ENCODE data around the gene ZNF394. TPM values are rescaled to one million over a fixed set of nuclear protein-coding genes. Genes with fewer than 3 reads are reported as not detected.

Gene ZNF394
- polyA plus RNA-seq, 1 donor (not counting 4 experiments of a cell fraction or from before 2014, with no cell fraction given) = 10.1 TPM

DNA sequence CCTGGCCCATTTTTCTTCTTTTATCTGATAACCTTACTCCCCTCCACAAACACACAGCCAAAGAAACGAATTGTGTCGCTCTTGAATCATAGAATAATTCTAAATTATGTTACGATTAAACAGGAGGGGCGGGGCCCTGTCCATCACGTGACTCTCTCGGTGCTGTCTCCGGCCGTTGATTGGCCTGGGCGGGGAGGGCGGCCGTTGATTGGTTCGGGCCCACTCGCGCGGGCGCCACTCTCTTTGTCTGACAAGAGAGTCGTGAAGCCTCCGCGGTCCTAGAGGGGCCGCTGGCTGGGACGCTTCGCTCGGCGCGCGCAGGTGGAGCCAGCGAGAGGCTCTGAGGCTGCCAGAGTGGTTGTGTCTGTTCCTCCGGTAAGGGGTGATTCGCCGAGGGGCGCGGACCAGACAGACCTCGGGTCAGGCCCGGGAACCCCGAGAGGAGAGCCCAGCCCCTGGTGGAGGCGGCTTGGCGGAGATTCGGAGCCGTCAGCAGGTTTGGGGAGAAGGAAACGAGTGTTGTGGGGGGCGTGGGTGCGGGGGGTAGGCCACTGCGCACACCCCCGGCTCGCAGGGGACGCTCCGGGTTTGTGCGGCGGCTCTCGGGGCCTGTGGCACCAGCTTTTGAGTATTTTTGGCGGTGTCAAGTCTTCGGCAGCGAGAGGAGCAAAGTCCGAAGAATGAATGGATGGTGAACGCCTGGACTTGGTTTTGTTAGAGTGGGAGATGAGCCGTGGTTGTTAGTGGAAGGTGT is 27.3 kb downstream of the ZNF394 start, which contains the start of gene ZNF789:
ZNF789 (plus strand) TSS at position 330 of the 754 bp plus-strand sequence. CDS start 3,567 bp downstream, outside the sequence.
- H3K36me3 ChIP-seq (ENCODE audit: control insufficient read depth in 2 of 2, extremely low read depth in 1 of 2, insufficient read depth in 2 of 2, low read length in 2 of 2) = peaks cover 0 to 1% of the 10 kb centered on the region in 2 experiments
- peaks cover 42% of the 10 kb centered on the region for H3K79me2 ChIP-seq (ENCODE audit: control insufficient read depth, insufficient read depth, low read length)
- FAIRE-seq = peak; percentile 36
- H3K27ac ChIP-seq (ENCODE audit: control insufficient read depth, insufficient read depth, low read length) = peak within 1 kb of the TSS; percentile 84
- peak within 1 kb of the TSS; percentile 94 for H3K4me2 ChIP-seq (ENCODE audit: control insufficient read depth, extremely low read depth, insufficient read depth, low read depth, low read length)
- H3K9ac ChIP-seq (ENCODE audit: control insufficient read depth, extremely low read depth, insufficient read depth, low read length) = peak within 1 kb of the TSS; percentile 91
- peak within 1 kb of the TSS; percentile 91 to 100 (median 92) for H3K4me3 ChIP-seq (ENCODE audit: control insufficient read depth in 2 of 3, extremely low read depth in 1 of 3, insufficient read depth in 2 of 3, low read depth in 1 of 3, low read length in 3 of 3)
- dilution Hi-C loops (cut with MboI; ENCODE audit: extremely low pct_ligation_motif_present, low sequenced_read_pairs) = no loop called here
- no peaks in the 10 kb centered on the region for H3K9me3 ChIP-seq (ENCODE audit: control insufficient read depth, low read depth, low read length)
- peak; percentile 83 for DNase-seq (ENCODE audit: low read depth, low spot score)
- no peak for TF ChIP-seq EZH2 (IDR thresholded peaks at IDR 0.05; ENCODE audit: low read length)
- TF ChIP-seq, protein P1, sequence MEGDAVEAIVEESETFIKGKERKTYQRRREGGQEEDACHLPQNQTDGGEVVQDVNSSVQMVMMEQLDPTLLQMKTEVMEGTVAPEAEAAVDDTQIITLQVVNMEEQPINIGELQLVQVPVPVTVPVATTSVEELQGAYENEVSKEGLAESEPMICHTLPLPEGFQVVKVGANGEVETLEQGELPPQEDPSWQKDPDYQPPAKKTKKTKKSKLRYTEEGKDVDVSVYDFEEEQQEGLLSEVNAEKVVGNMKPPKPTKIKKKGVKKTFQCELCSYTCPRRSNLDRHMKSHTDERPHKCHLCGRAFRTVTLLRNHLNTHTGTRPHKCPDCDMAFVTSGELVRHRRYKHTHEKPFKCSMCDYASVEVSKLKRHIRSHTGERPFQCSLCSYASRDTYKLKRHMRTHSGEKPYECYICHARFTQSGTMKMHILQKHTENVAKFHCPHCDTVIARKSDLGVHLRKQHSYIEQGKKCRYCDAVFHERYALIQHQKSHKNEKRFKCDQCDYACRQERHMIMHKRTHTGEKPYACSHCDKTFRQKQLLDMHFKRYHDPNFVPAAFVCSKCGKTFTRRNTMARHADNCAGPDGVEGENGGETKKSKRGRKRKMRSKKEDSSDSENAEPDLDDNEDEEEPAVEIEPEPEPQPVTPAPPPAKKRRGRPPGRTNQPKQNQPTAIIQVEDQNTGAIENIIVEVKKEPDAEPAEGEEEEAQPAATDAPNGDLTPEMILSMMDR (optimal IDR thresholded peaks at IDR 0.05 in 1 of 3, IDR thresholded peaks at IDR 0.05 in 1 of 3, conservative IDR thresholded peaks at IDR 0.05 in 1 of 3; ENCODE audit: extremely low read depth in 1 of 3, insufficient read depth in 2 of 3, low read length in 3 of 3) = no peak
- H3K9me1 ChIP-seq (ENCODE audit: control insufficient read depth, extremely low read depth, insufficient read depth, low read length) = no peaks in the 10 kb centered on the region
- peak within 1 kb of the TSS; percentile 87 for H2AFZ ChIP-seq (ENCODE audit: control insufficient read depth, low read length)
- peaks cover 6% of the 10 kb centered on the region for H3K4me1 ChIP-seq (ENCODE audit: control insufficient read depth, extremely low read depth, insufficient read depth, low read length)
- no peaks in the 10 kb centered on the region for H4K20me1 ChIP-seq (ENCODE audit: control insufficient read depth, extremely low read depth, insufficient read depth, low read length)
- H3K27me3 ChIP-seq (ENCODE audit: control insufficient read depth, extremely low read depth, insufficient read depth, low read length) = no peaks in the 10 kb centered on the region

DNA sequence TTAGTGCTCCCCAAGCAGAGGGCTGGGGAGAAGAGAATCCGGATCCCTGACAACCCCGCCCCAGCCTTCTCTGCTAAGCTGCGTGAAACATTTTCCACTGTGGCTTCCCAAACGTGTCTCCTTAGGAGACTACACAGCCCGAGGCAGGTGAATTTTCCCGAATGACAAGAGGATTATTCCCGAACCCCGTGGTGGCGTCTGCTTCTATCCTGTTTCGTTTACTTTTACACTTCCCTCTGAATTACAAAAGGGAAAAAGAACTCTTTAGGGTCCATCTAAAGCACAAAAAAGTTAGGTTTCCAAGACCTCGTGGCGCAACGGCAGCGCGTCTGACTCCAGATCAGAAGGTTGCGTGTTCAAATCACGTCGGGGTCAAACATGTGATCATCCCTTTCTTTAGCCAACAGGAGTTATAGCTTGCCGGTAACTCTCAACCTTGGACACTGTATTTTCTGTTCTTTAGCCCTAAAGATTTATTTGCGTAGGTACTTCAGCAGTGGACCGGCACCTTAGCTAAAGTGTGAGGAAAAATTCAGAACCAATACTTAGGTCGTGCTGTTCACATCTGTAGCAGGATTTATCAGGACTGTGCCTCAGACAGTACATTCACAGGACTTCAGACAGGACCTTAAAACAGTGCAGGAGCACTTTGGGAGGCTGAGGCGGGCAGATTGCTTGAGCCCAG is 30.6 kb downstream of the ZNF394 start:
- no peak overlapping the region for H3K27ac ChIP-seq (ENCODE audit: control insufficient read depth, insufficient read depth, low read length)
- H3K4me3 ChIP-seq (ENCODE audit: control insufficient read depth in 2 of 3, extremely low read depth in 1 of 3, insufficient read depth in 2 of 3, low read depth in 1 of 3, low read length in 3 of 3) = no peak overlapping the region
- H2AFZ ChIP-seq (ENCODE audit: control insufficient read depth, low read length) = peak overlapping the region; percentile 62

More for the DNA sequence above, 30.6 kb downstream of the ZNF394 start:
- H3K4me1 ChIP-seq (ENCODE audit: control insufficient read depth, extremely low read depth, insufficient read depth, low read length) = peaks cover 14% of the 10 kb centered on the region
- H3K9me3 ChIP-seq (ENCODE audit: control insufficient read depth, low read depth, low read length) = no peaks in the 10 kb centered on the region
- no peaks in the 10 kb centered on the region for H3K36me3 ChIP-seq (ENCODE audit: control insufficient read depth in 2 of 2, extremely low read depth in 1 of 2, insufficient read depth in 2 of 2, low read length in 2 of 2)
- TF ChIP-seq, protein P1 (optimal IDR thresholded peaks at IDR 0.05 in 1 of 3, IDR thresholded peaks at IDR 0.05 in 1 of 3, conservative IDR thresholded peaks at IDR 0.05 in 1 of 3; ENCODE audit: extremely low read depth in 1 of 3, insufficient read depth in 2 of 3, low read length in 3 of 3) = no peak
- no peak for TF ChIP-seq EZH2 (IDR thresholded peaks at IDR 0.05; ENCODE audit: low read length)
- DNase-seq (ENCODE audit: low read depth, low spot score) (no peak), FAIRE-seq (no peak)
- peaks cover 31% of the 10 kb centered on the region for H3K79me2 ChIP-seq (ENCODE audit: control insufficient read depth, insufficient read depth, low read length)
- H3K27me3 ChIP-seq (ENCODE audit: control insufficient read depth, extremely low read depth, insufficient read depth, low read length) = no peaks in the 10 kb centered on the region
- no peak overlapping the region for H3K9ac ChIP-seq (ENCODE audit: control insufficient read depth, extremely low read depth, insufficient read depth, low read length)
- H4K20me1 ChIP-seq (ENCODE audit: control insufficient read depth, extremely low read depth, insufficient read depth, low read length) = no peaks in the 10 kb centered on the region
- no peaks in the 10 kb centered on the region for H3K9me1 ChIP-seq (ENCODE audit: control insufficient read depth, extremely low read depth, insufficient read depth, low read length)
- peak overlapping the region; percentile 28 for H3K4me2 ChIP-seq (ENCODE audit: control insufficient read depth, extremely low read depth, insufficient read depth, low read depth, low read length)
- dilution Hi-C loops (cut with MboI; ENCODE audit: extremely low pct_ligation_motif_present, low sequenced_read_pairs) = no loop called here
